ENCODE data around the gene SGMS2.

GRCh38 chr4:107893171-107894137 lies 68.7 kb downstream of the SGMS2 start:
- no peak for TF ChIP-seq ZNF138 (CRISPR knock-in tag; conservative IDR thresholded peaks at IDR 0.05)
- TF ChIP-seq, protein P1, sequence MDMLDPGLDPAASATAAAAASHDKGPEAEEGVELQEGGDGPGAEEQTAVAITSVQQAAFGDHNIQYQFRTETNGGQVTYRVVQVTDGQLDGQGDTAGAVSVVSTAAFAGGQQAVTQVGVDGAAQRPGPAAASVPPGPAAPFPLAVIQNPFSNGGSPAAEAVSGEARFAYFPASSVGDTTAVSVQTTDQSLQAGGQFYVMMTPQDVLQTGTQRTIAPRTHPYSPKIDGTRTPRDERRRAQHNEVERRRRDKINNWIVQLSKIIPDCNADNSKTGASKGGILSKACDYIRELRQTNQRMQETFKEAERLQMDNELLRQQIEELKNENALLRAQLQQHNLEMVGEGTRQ (CRISPR knock-in tag; IDR thresholded peaks at IDR 0.05): no peak
- no peak for TF ChIP-seq CTCF (IDR thresholded peaks at IDR 0.05)
- TF ChIP-seq, protein P2, sequence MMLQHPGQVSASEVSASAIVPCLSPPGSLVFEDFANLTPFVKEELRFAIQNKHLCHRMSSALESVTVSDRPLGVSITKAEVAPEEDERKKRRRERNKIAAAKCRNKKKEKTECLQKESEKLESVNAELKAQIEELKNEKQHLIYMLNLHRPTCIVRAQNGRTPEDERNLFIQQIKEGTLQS (CRISPR knock-in tag; conservative IDR thresholded peaks at IDR 0.05): no peak
- no peak for TF ChIP-seq EMX1 (CRISPR knock-in tag; IDR thresholded peaks at IDR 0.05)
- TF ChIP-seq ZNF281 (CRISPR knock-in tag; IDR thresholded peaks at IDR 0.05): no peak
- no peak for TF ChIP-seq E2F4 (CRISPR knock-in tag; IDR thresholded peaks at IDR 0.05; ENCODE audit: borderline replicate concordance, low read depth)
- no peak for TF ChIP-seq RELA (CRISPR knock-in tag; IDR thresholded peaks at IDR 0.05; ENCODE audit: borderline replicate concordance)
- TF ChIP-seq, protein P3, sequence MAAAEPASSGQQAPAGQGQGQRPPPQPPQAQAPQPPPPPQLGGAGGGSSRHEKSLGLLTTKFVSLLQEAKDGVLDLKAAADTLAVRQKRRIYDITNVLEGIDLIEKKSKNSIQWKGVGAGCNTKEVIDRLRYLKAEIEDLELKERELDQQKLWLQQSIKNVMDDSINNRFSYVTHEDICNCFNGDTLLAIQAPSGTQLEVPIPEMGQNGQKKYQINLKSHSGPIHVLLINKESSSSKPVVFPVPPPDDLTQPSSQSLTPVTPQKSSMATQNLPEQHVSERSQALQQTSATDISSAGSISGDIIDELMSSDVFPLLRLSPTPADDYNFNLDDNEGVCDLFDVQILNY (CRISPR knock-in tag; IDR thresholded peaks at IDR 0.05): no peak
- no peak for TF ChIP-seq CBFB (CRISPR knock-in tag; IDR thresholded peaks at IDR 0.05; ENCODE audit: low read depth)
